Cardiac septum (tissue), 1 donor: ENCODE measurements around the gene ARHGAP4. TPM values are rescaled to one million over a fixed set of nuclear protein-coding genes. Genes with fewer than 3 reads are reported as not detected.

Experiments used
- DNase-seq: peaks from one replicate; pipeline ENCODE4 v3.0.0-alpha.2; 2020; ENCODE audit warnings: low spot score
- intact Hi-C: fragments of 100-400 bp; cut with DNase I; formaldehyde crosslinking; loops from one replicate; pipeline ENCODE4 v1.14.0; 2022
- total RNA-seq: library from RNA; stranded (reverse); fragmentation: NEBNext Ultra II Directional; extraction: Animal tissue kit (Norgen Biotek cat#: 25700); gene quantifications from one replicate; pipeline ENCODE4 v1.2.1, GENCODE V29; 2021
- donor health status: DM: no; HTN: no; CAD: no.

Gene ARHGAP4
- total RNA-seq, 1 donor from 2014 or later, result 22.9 TPM

GRCh38 chrX:153862369-153863250 is 63.5 kb downstream of the ARHGAP4 start:
- DNase-seq, result no peak
- intact Hi-C loops, result no loop called here

- no peak for DNase-seq
- intact Hi-C loops, result no loop called here
These were observed 64.2 kb downstream of the ARHGAP4 start for GRCh38 chrX:153861733-153862310.

- intact Hi-C loops, result no loop called here
- no peak for DNase-seq
These were observed 64.9 kb downstream of the ARHGAP4 start for GRCh38 chrX:153861151-153861550.

Other genes starting within 250 kb of the ARHGAP4 start
- gene SLC6A8, start 238.3 kb downstream of the ARHGAP4 start, total RNA-seq, result 144 TPM
- gene BCAP31, start 201.9 kb downstream of the ARHGAP4 start, total RNA-seq, result 98.0 TPM
- gene ABCD1, start 201.4 kb downstream of the ARHGAP4 start, total RNA-seq, result 15.1 TPM
- gene PLXNB3, start 162.0 kb downstream of the ARHGAP4 start, total RNA-seq, result 7.6 TPM
- gene SRPK3, start 145.2 kb downstream of the ARHGAP4 start, total RNA-seq, result 54.7 TPM
- 68.5 TPM for gene IDH3G, start 131.9 kb downstream of the ARHGAP4 start, total RNA-seq
- 140 TPM for gene SSR4, start 131.6 kb downstream of the ARHGAP4 start, total RNA-seq
- 4.1 TPM for gene PDZD4, start 95.7 kb downstream of the ARHGAP4 start, total RNA-seq
- gene L1CAM, start 40.1 kb downstream of the ARHGAP4 start, total RNA-seq, result 1.5 TPM
- gene AVPR2, start 21.6 kb downstream of the ARHGAP4 start, total RNA-seq, result 3.3 TPM
- 87.2 TPM for gene NAA10, start 8.8 kb upstream of the ARHGAP4 start, total RNA-seq
- gene RENBP, start 18.4 kb upstream of the ARHGAP4 start, total RNA-seq, result 8.6 TPM
- 39.5 TPM for gene HCFC1, start 45.6 kb upstream of the ARHGAP4 start, total RNA-seq
- 10.6 TPM for gene TMEM187, start 46.5 kb upstream of the ARHGAP4 start, total RNA-seq
- gene IRAK1, start 93.6 kb upstream of the ARHGAP4 start, total RNA-seq, result 30.6 TPM
- gene MECP2, start 171.5 kb upstream of the ARHGAP4 start, total RNA-seq, result 37.6 TPM
- gene OPN1LW, start 218.0 kb upstream of the ARHGAP4 start, total RNA-seq, result not detected